GM23338 (cell line): Measurements from ENCODE around the gene CROCC2. TPM values are rescaled to one million over a fixed set of nuclear protein-coding genes. Genes with fewer than 3 reads are reported as not detected.

ENCODE experiments used
- ATAC-seq: fragments of 200-7000 bp; cut with Tn5 transposase; 3 replicates; pipeline ENCODE4 v1.9.1; 2020
- DNase-seq: peaks from one replicate; pipeline ENCODE4 v3.0.0-alpha.2; 2015; ENCODE audit warnings: low spot score
- H2AFZ ChIP-seq: fragments of 200-600 bp; sonication (generic); 2 replicates; pipeline ENCODE4 v1.8.0; 2016; ENCODE audit warnings: antibody characterized with exemption, mild to moderate bottlenecking, moderate library complexity
- H3F3A ChIP-seq: fragments of 200-600 bp; sonication (generic); replicated peaks from 2 replicates; pipeline ENCODE4 v1.8.0; 2017; ENCODE audit warnings: antibody characterized with exemption, mixed run types, low read depth
- H3K27ac ChIP-seq: fragments of 200-600 bp; sonication (generic); 2 replicates; pipeline ENCODE4 v1.6.1; 2016; ENCODE audit warnings: low read depth
- H3K27me3 ChIP-seq: fragments of 200-600 bp; sonication (generic); 2 replicates; pipeline ENCODE4 v1.8.0; 2016; ENCODE audit warnings: mild to moderate bottlenecking, mixed run types, moderate library complexity; ENCODE audit not compliant: insufficient read depth
- H3K36me3 ChIP-seq: fragments of 200-600 bp; sonication (generic); 2 replicates; pipeline ENCODE4 v1.8.0; 2016; ENCODE audit warnings: mild to moderate bottlenecking; ENCODE audit not compliant: insufficient read depth
- H3K4me1 ChIP-seq: fragments of 200-600 bp; sonication (generic); 2 replicates; pipeline ENCODE4 v1.8.0; 2016; ENCODE audit warnings: mild to moderate bottlenecking, moderate library complexity; ENCODE audit not compliant: insufficient read depth
- H3K4me2 ChIP-seq: fragments of 200-600 bp; sonication (generic); 2 replicates; pipeline ENCODE4 v1.7.1; 2017; ENCODE audit warnings: mixed run types
- H3K4me3 ChIP-seq: fragments of 200-600 bp; sonication (generic); 2 replicates; pipeline ENCODE4 v1.6.1; 2016; ENCODE audit warnings: mixed run types
- H3K79me2 ChIP-seq: fragments of 200-600 bp; sonication (generic); replicated peaks from 2 replicates; pipeline ENCODE4 v1.8.0; 2017; ENCODE audit warnings: mild to moderate bottlenecking; ENCODE audit not compliant: insufficient read depth
- H3K9me2 ChIP-seq: fragments of 200-600 bp; sonication (generic); 2 replicates; pipeline ENCODE4 v1.8.0; 2017; ENCODE audit not compliant: insufficient read depth
- H4K20me1 ChIP-seq: fragments of 200-600 bp; sonication (generic); replicated peaks from 2 replicates; pipeline ENCODE4 v1.8.0; 2017; ENCODE audit warnings: mild to moderate bottlenecking; ENCODE audit not compliant: insufficient read depth
- H3K27ac Mint-ChIP-seq: 2 replicates; pipeline ENCODE4 v1.8.0; 2020; ENCODE audit warnings: inconsistent platforms, mild to moderate bottlenecking, moderate library complexity, mixed read lengths
- H3K27me3 Mint-ChIP-seq: 3 replicates; pipeline ENCODE4 v1.8.0; 2022; ENCODE audit warnings: low read depth, mild to moderate bottlenecking, moderate library complexity, mixed read lengths, inconsistent platforms; ENCODE audit not compliant: insufficient read depth, poor library complexity
- H3K36me3 Mint-ChIP-seq: 3 replicates; pipeline ENCODE4 v1.8.0; 2021; ENCODE audit warnings: low read depth, mild to moderate bottlenecking, inconsistent platforms, moderate library complexity, mixed read lengths
- H3K4me1 Mint-ChIP-seq: 3 replicates; pipeline ENCODE4 v1.8.0; 2020; ENCODE audit warnings: mild to moderate bottlenecking, inconsistent platforms, mixed read lengths
- H3K4me3 Mint-ChIP-seq: 3 replicates; pipeline ENCODE4 v1.8.0; 2021; ENCODE audit warnings: moderate library complexity, mild to moderate bottlenecking, inconsistent platforms, mixed read lengths
- H3K9me3 Mint-ChIP-seq: 3 replicates; pipeline ENCODE4 v1.8.0; 2020; ENCODE audit warnings: moderate library complexity, mild to moderate bottlenecking, inconsistent platforms, mixed read lengths
- CREB1 ChIP-seq: fragments of 250-450 bp; sonication (Bioruptor Pico); IDR thresholded peaks from 2 replicates; pipeline ENCODE4 v1.5.0; 2020; ENCODE audit warnings: low read depth, mild to moderate bottlenecking, moderate library complexity
- ETS1 ChIP-seq: IDR thresholded peaks from 2 replicates; pipeline ENCODE4 v1.6.1; 2016; ENCODE audit warnings: antibody characterized with exemption
- EZH2 ChIP-seq: fragments of 200-600 bp; sonication (generic); IDR thresholded peaks from one replicate; pipeline ENCODE4 v1.8.0; 2017; ENCODE audit warnings: antibody characterized with exemption, mild to moderate bottlenecking, low read depth; ENCODE audit not compliant: unreplicated experiment
- EZH2phosphoT487 ChIP-seq: fragments of 200-600 bp; sonication (generic); IDR thresholded peaks from one replicate; pipeline ENCODE4 v1.8.1; 2018; ENCODE audit warnings: antibody characterized with exemption; ENCODE audit not compliant: unreplicated experiment
- JUNB ChIP-seq: IDR thresholded peaks from one replicate; pipeline ENCODE4 v1.6.1; 2016; ENCODE audit warnings: antibody characterized with exemption; ENCODE audit not compliant: unreplicated experiment
- NANOG ChIP-seq: IDR thresholded peaks from 2 replicates; pipeline ENCODE4 v1.6.1; 2016; ENCODE audit warnings: antibody characterized with exemption, borderline replicate concordance
- POLR2AphosphoS5 ChIP-seq: IDR thresholded peaks from 2 replicates; pipeline ENCODE4 v1.6.1; 2016; ENCODE audit warnings: antibody characterized with exemption, low read depth
- STAT1 ChIP-seq: IDR thresholded peaks from one replicate; pipeline ENCODE4 v1.6.1; 2016; ENCODE audit warnings: antibody characterized with exemption; ENCODE audit not compliant: unreplicated experiment
- ZNF114 ChIP-seq: fragments of 250-450 bp; sonication (Bioruptor Pico); IDR thresholded peaks from 2 replicates; pipeline ENCODE4 v1.5.0; 2020; ENCODE audit warnings: mild to moderate bottlenecking, moderate library complexity
- polyA plus RNA-seq: library from polyadenylated mRNA; unstranded; fragments of >200 nt; fragmentation: Nextera tagmentation; extraction: Ambion mirVana; gene quantifications from 2 replicates; pipeline ENCODE4 v1.2.1, GENCODE V29; 2016
- total RNA-seq: library from RNA; depleted of rRNA; stranded (reverse); fragments of >200 nt; shearing (Covaris generic); gene quantifications from 2 replicates; pipeline ENCODE4 v1.2.3, GENCODE V29; 2014
- TF ChIP-seq, protein P1 (sequence below): IDR thresholded peaks from one replicate; pipeline ENCODE4 v1.6.1; 2018; ENCODE audit warnings: antibody characterized with exemption; ENCODE audit not compliant: unreplicated experiment
- TF ChIP-seq, protein P2 (sequence below): fragments of 250-450 bp; sonication (Bioruptor Pico); IDR thresholded peaks from 2 replicates; pipeline ENCODE4 v1.5.0; 2020; ENCODE audit warnings: mild to moderate bottlenecking, moderate library complexity

Gene CROCC2
- total and polyA plus RNA-seq, 2 experiments from 2014 or later: not detected

DNA sequence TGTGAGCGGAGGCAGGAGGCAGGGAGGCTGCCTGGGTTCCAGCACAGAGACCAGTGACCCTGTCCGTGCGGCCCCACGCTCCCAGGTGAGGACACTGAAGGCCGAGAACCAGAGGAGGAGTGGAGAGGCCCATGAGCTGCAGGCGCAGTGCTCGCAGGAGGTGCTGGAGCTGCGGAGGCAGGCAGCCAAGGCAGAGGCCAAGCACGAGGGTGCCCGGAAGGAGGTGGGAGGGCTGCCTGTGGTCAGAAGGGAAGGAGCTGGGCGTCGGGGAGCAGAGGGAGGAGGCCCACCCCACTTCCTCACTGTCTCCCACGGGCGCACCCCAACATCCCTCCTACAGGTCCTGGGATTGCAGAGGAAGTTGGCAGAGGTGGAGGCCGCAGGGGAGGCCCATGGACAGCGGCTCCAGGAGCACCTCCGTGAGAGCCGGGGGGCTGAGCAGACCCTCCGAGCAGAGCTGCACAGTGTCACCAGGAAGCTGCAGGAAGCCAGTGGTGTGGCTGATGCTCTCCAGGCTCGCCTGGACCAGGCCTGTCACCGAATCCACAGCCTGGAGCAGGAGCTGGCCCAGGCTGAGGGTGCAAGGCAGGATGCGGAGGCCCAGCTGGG lies 59.3 kb downstream of the CROCC2 start:
- no peak overlapping the region for H3K27ac Mint-ChIP-seq
- H3K27me3 Mint-ChIP-seq: peaks cover 7% of the 10 kb centered on the region
- no peak overlapping the region for H3K4me3 ChIP-seq
- no peak overlapping the region for H3K4me3 Mint-ChIP-seq
- no peaks in the 10 kb centered on the region for H3K9me3 Mint-ChIP-seq
- no peaks in the 10 kb centered on the region for H3K4me1 ChIP-seq
- H3F3A ChIP-seq: 0 out of 2 replicates have a peak, but pooled peaks cover 5% of the 10 kb centered on the region
- no peaks in the 10 kb centered on the region for H3K9me2 ChIP-seq
- H3K79me2 ChIP-seq: no peaks in the 10 kb centered on the region
- H3K4me1 Mint-ChIP-seq: no peaks in the 10 kb centered on the region; the same call in 1 of the 3 replicates
- no peak overlapping the region for H3K27ac ChIP-seq
- no peaks in the 10 kb centered on the region for H3K27me3 ChIP-seq
- H4K20me1 ChIP-seq: no peaks in the 10 kb centered on the region
- H2AFZ ChIP-seq: no peak overlapping the region
- H3K36me3 Mint-ChIP-seq: no peaks in the 10 kb centered on the region; the same call in 2 of the 3 replicates
- no peak for TF ChIP-seq ZNF114 (CRISPR knock-in tag)
- H3K4me2 ChIP-seq: no peak overlapping the region
- no peaks in the 10 kb centered on the region for H3K36me3 ChIP-seq
- ATAC-seq (no peak), DNase-seq (no peak)

GRCh38 chr2:240965905-240966456 lies 59.8 kb downstream of the CROCC2 start:
- no peak for DNase-seq
- no peak for TF ChIP-seq POLR2AphosphoS5
- TF ChIP-seq ETS1: no peak
- no peak for TF ChIP-seq STAT1
- no peak for TF ChIP-seq ZNF114 (CRISPR knock-in tag)
- no peak for TF ChIP-seq JUNB
- no peak for TF ChIP-seq EZH2
- TF ChIP-seq NANOG: no peak
- TF ChIP-seq EZH2phosphoT487: no peak
- no peak for TF ChIP-seq CREB1
- TF ChIP-seq, protein P1, sequence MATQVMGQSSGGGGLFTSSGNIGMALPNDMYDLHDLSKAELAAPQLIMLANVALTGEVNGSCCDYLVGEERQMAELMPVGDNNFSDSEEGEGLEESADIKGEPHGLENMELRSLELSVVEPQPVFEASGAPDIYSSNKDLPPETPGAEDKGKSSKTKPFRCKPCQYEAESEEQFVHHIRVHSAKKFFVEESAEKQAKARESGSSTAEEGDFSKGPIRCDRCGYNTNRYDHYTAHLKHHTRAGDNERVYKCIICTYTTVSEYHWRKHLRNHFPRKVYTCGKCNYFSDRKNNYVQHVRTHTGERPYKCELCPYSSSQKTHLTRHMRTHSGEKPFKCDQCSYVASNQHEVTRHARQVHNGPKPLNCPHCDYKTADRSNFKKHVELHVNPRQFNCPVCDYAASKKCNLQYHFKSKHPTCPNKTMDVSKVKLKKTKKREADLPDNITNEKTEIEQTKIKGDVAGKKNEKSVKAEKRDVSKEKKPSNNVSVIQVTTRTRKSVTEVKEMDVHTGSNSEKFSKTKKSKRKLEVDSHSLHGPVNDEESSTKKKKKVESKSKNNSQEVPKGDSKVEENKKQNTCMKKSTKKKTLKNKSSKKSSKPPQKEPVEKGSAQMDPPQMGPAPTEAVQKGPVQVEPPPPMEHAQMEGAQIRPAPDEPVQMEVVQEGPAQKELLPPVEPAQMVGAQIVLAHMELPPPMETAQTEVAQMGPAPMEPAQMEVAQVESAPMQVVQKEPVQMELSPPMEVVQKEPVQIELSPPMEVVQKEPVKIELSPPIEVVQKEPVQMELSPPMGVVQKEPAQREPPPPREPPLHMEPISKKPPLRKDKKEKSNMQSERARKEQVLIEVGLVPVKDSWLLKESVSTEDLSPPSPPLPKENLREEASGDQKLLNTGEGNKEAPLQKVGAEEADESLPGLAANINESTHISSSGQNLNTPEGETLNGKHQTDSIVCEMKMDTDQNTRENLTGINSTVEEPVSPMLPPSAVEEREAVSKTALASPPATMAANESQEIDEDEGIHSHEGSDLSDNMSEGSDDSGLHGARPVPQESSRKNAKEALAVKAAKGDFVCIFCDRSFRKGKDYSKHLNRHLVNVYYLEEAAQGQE: no peak
- TF ChIP-seq, protein P2, sequence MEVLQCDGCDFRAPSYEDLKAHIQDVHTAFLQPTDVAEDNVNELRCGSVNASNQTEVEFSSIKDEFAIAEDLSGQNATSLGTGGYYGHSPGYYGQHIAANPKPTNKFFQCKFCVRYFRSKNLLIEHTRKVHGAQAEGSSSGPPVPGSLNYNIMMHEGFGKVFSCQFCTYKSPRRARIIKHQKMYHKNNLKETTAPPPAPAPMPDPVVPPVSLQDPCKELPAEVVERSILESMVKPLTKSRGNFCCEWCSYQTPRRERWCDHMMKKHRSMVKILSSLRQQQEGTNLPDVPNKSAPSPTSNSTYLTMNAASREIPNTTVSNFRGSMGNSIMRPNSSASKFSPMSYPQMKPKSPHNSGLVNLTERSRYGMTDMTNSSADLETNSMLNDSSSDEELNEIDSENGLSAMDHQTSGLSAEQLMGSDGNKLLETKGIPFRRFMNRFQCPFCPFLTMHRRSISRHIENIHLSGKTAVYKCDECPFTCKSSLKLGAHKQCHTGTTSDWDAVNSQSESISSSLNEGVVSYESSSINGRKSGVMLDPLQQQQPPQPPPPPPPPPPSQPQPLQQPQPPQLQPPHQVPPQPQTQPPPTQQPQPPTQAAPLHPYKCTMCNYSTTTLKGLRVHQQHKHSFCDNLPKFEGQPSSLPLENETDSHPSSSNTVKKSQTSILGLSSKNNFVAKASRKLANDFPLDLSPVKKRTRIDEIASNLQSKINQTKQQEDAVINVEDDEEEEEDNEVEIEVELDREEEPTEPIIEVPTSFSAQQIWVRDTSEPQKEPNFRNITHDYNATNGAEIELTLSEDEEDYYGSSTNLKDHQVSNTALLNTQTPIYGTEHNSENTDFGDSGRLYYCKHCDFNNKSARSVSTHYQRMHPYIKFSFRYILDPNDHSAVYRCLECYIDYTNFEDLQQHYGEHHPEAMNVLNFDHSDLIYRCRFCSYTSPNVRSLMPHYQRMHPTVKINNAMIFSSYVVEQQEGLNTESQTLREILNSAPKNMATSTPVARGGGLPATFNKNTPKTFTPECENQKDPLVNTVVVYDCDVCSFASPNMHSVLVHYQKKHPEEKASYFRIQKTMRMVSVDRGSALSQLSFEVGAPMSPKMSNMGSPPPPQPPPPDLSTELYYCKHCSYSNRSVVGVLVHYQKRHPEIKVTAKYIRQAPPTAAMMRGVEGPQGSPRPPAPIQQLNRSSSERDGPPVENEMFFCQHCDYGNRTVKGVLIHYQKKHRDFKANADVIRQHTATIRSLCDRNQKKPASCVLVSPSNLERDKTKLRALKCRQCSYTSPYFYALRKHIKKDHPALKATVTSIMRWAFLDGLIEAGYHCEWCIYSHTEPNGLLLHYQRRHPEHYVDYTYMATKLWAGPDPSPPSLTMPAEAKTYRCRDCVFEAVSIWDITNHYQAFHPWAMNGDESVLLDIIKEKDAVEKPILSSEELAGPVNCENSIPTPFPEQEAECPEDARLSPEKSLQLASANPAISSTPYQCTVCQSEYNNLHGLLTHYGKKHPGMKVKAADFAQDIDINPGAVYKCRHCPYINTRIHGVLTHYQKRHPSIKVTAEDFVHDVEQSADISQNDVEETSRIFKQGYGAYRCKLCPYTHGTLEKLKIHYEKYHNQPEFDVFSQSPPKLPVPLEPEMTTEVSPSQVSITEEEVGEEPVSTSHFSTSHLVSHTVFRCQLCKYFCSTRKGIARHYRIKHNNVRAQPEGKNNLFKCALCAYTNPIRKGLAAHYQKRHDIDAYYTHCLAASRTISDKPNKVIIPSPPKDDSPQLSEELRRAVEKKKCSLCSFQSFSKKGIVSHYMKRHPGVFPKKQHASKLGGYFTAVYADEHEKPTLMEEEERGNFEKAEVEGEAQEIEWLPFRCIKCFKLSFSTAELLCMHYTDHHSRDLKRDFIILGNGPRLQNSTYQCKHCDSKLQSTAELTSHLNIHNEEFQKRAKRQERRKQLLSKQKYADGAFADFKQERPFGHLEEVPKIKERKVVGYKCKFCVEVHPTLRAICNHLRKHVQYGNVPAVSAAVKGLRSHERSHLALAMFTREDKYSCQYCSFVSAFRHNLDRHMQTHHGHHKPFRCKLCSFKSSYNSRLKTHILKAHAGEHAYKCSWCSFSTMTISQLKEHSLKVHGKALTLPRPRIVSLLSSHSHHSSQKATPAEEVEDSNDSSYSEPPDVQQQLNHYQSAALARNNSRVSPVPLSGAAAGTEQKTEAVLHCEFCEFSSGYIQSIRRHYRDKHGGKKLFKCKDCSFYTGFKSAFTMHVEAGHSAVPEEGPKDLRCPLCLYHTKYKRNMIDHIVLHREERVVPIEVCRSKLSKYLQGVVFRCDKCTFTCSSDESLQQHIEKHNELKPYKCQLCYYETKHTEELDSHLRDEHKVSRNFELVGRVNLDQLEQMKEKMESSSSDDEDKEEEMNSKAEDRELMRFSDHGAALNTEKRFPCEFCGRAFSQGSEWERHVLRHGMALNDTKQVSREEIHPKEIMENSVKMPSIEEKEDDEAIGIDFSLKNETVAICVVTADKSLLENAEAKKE (CRISPR knock-in tag): no peak

More at GRCh38 chr2:240965905-240966456, 59.8 kb downstream of the CROCC2 start:
- Mint-ChIP-seq H3K27ac (no peak overlapping the region), H3K4me1 (no peaks in the 10 kb centered on the region; the same call in 2 of the 3 replicates), H3K27me3 (peaks cover 5% of the 10 kb centered on the region), H3K4me3 (no peak overlapping the region), H3K36me3 (no peaks in the 10 kb centered on the region; the same call in 2 of the 3 replicates), H3K9me3 (no peaks in the 10 kb centered on the region)
- Histone ChIP-seq H3K4me2 (no peak overlapping the region), H3K27me3 (no peaks in the 10 kb centered on the region), H4K20me1 (no peaks in the 10 kb centered on the region), H3K4me1 (no peaks in the 10 kb centered on the region), H3K4me3 (no peak overlapping the region), H3K9me2 (no peaks in the 10 kb centered on the region), H3F3A (0 out of 2 replicates have a peak, but pooled peaks cover 5% of the 10 kb centered on the region), H3K27ac (no peak overlapping the region), H3K36me3 (no peaks in the 10 kb centered on the region), H2AFZ (no peak overlapping the region), H3K79me2 (no peaks in the 10 kb centered on the region)
- ATAC-seq: no peak
